ENCODE results near the gene CRLF1.

DNA sequence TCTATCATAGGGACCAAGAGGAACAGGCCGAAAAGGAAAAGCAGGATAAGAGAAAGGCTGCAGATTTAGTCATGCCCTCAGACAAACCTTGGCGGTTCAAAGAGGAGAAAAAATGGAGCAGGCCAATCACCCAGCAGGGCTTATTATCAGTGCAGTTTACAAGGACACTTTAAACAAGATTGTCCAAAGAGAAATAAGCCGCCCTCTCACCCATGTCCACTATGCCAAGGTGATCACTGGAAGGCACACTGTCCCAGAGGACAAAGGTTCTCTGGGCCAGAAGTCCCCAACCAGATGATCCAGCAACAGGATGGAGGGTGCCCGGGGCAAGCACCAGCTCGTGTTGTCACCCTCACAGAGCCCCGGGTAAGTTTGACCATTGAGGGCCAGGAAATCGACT is 26.3 kb downstream of the CRLF1 start:
- TF ChIP-seq CTCF (IDR thresholded peaks at IDR 0.05), result no peak
- TF ChIP-seq POLR2A (IDR thresholded peaks at IDR 0.05), result no peak
- TF ChIP-seq EP300 (IDR thresholded peaks at IDR 0.05), result no peak
